IPS-18c (cell line): ENCODE results near the gene CD99.
"Not testable (repeated sequence)": the region's sequence is repeated elsewhere in the genome, so short reads cannot be mapped to it uniquely, and the experiment has no call there.

ENCODE experiments used
- H3K4me3 ChIP-seq: 2 replicates; pipeline ENCODE4 v1.7.0; 2013; ENCODE audit warnings: low read depth, mild to moderate bottlenecking, low read length, moderate library complexity; ENCODE audit not compliant: insufficient read depth
- H3K9me3 ChIP-seq: one replicate; pipeline ENCODE4 v1.6.1; 2013; ENCODE audit warnings: mild to moderate bottlenecking, low read length, moderate library complexity; ENCODE audit not compliant: control insufficient read depth, insufficient read depth

Gene CD99

DNA sequence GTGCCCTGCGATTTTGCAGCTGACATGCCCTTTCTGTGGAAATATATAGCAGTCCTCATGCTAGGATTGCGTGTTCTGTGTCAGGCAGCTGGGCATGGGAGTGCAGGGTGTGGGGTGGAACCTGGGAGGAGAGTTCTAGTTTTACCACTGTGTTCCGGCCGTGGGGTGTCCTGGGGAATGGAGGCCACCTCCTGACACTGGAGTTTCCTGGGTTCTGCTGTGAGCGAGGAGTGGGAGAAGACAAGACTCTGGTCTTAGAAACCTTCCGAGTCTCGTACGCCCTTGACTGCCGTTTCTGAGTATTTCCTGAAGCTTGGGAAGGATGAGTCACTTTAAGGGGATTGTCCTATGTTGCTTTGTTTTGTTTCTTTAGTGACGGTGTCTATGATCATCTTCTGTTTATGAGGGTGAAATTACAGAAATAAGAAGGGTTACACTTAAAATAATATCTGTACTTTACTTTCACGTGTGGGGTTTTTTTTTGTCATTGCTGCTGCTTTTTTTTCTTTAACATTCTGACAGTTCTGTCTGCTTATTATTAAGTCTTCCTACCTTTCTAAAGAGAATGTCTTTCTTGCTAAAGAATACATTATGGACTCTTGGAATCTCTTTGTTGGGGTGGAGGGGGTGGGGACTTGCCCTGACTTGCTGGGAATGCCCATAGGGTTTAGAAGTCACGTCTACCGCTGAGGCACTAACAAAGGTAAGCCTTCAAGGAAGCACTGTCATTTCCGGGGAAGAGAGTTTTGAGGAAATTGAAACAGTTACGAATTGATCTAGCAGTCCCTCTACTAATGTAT, 19.1 kb downstream of the CD99 start:
- Histone ChIP-seq H3K4me3 (no peak overlapping the region), H3K9me3 (no peaks in the 10 kb centered on the region)

- no peak overlapping the region for H3K4me3 ChIP-seq
- H3K9me3 ChIP-seq, result no peaks in the 10 kb centered on the region
Observed at GRCh38 chrX:2711441-2711840, 20.3 kb downstream of the CD99 start.

GRCh38 chrX:2712428-2712827, 21.3 kb downstream of the CD99 start:
- Histone ChIP-seq H3K4me3 (no peak overlapping the region), H3K9me3 (no peaks in the 10 kb centered on the region)

- Histone ChIP-seq H3K9me3 (no peaks in the 10 kb centered on the region), H3K4me3 (no peak overlapping the region)
Observed at GRCh38 chrX:2712890-2713840, 22.1 kb downstream of the CD99 start.

DNA sequence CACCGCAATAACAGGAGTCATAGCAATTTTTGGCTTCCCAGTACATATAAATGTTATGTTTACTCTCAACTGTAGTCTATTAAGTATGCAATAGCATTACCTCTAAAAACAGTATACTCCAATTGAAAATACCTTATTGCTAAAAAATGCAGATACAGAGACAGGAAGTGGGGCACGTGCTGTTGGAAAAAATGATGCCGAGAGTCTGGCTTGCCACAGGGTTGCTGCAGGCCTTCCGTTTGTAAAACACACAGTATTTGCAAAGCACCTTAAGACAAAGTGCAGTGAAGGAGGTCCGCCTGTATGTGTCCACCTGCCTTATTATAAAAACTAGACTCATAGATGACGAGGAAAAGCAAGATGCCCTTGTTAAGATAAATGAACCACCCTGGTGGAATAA, 23.5 kb downstream of the CD99 start:
- Histone ChIP-seq H3K4me3 (no peak overlapping the region; the same call in 1 of the 2 replicates), H3K9me3 (no peaks in the 10 kb centered on the region)

DNA sequence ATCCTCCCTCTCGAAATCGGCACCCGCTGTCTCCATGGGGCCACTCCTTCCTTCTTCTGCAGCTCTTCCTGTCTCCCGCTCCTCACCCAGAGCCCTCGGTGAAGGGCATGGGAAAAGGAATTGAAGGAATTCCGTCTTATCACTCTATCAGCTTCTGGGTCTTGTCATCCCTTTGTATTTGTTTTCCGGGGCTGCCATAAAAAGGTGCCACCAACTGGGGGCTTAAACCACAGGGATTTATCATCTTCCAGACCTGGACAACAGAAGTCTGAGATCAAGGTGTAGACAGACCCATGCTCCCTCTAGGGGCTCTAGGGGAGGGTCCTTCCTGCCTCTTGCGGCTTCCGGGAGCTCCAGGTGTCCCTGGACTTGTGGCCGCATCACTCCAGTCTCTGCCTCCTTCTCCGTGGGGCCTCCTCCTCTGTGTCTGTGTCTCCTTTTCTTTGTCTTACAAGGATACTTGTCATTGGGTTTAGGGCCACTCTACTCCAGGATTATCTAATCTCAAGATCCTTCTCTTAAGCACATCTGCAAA, 24.0 kb downstream of the CD99 start:
- no peaks in the 10 kb centered on the region for H3K9me3 ChIP-seq
- H3K4me3 ChIP-seq, result no peak overlapping the region

DNA sequence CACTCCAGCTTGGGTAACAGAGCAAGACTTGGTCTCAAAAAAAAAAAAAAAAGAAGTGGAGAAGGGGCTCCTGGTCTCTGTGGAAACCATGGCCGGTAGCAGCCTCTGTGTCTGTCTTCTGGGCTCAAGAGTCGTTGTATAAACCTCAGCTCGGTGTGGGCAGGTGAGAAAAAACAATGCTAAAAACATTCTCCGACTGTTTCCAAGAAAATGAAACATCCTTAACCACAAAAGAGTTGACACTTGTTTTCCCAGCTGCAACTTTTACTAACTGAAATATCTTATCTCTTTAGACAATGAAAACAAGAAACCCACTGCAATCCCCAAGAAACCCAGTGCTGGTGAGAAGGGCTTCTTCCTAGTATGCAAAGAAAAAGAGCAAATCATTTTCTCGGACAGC, 26.2 kb downstream of the CD99 start:
- Histone ChIP-seq H3K9me3 (no peaks in the 10 kb centered on the region), H3K4me3 (no peak overlapping the region)

GRCh38 chrX:2718821-2719220, 27.7 kb downstream of the CD99 start:
- H3K4me3 ChIP-seq, result no peak overlapping the region
- no peaks in the 10 kb centered on the region for H3K9me3 ChIP-seq

- no peak overlapping the region for H3K4me3 ChIP-seq
Observed at GRCh38 chrX:2719774-2720447, 28.8 kb downstream of the CD99 start.

GRCh38 chrX:2723286-2723879, 32.3 kb downstream of the CD99 start:
- Histone ChIP-seq H3K4me3 (no peak overlapping the region), H3K9me3 (no peaks in the 10 kb centered on the region)

More at GRCh38 chrX:2719774-2720447, 28.8 kb downstream of the CD99 start:
- H3K9me3 ChIP-seq, result no peaks in the 10 kb centered on the region

GRCh38 chrX:2727264-2727663, 36.2 kb downstream of the CD99 start:
- not testable (repeated sequence) for H3K4me3 ChIP-seq, H3K9me3 ChIP-seq

DNA sequence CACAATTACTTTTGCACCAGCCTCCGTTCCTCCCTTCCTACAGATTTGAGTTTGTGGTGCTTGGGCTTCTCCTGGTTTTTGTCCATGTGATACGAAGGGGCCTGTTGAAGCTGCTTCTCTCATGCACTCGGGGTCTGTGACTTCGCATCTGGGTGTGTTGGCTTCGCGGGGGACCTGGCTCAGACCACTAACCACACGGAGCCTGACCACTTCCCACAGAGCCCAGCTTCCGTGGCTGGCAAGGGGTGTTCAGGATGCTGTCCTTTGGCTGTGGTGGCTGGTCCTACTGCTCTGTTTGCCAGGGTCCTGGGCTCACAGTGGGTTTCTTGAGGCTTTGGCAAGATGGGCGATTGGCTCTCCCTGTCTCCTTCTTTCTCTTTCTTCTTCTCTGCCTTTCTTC, 41.0 kb downstream of the CD99 start:
- Histone ChIP-seq H3K4me3 (no peak overlapping the region), H3K9me3 (no peaks in the 10 kb centered on the region)

- no peaks in the 10 kb centered on the region for H3K9me3 ChIP-seq
- no peak overlapping the region for H3K4me3 ChIP-seq
Observed at GRCh38 chrX:2732649-2733048, 41.6 kb downstream of the CD99 start.

- H3K4me3 ChIP-seq, result no peak overlapping the region
- no peaks in the 10 kb centered on the region for H3K9me3 ChIP-seq
Observed at GRCh38 chrX:2733286-2733685, 42.2 kb downstream of the CD99 start.

DNA sequence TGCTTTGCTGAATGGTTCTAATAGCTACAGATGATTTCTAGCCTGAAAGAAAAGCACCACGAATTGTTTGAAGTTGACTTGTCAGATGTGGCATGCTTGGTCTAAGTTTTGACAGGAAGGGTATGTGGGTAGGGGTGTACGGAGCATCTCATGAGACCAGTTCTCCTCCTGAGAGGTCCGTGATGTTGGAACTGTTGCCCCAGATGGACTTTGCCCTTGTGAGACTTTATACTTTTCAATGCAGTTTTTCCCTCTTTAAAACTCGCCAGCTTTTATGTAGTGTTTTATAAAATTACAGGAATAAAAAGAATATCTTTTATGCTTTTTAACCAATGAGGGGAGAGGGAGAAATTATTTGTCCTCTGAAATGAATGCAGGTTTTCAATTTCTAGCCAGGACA, 44.2 kb downstream of the CD99 start:
- H3K4me3 ChIP-seq, result no peak overlapping the region
- H3K9me3 ChIP-seq, result peaks cover 2% of the 10 kb centered on the region

DNA sequence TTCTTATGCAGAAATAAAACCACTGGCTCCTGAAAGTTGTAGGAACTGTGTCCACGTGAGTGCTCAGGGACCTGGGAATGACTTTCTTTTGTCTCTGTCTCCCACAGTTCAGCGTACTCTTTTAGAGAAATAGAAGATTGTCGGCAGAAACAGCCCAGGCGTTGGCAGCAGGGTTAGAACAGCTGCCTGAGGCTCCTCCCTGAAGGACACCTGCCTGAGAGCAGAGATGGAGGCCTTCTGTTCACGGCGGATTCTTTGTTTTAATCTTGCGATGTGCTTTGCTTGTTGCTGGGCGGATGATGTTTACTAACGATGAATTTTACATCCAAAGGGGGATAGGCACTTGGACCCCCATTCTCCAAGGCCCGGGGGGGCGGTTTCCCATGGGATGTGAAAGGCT, 49.6 kb downstream of the CD99 start:
- H3K9me3 ChIP-seq, result peaks cover 2% of the 10 kb centered on the region
- no peak overlapping the region for H3K4me3 ChIP-seq

- peaks cover 2% of the 10 kb centered on the region for H3K9me3 ChIP-seq
- no peak overlapping the region for H3K4me3 ChIP-seq
Observed at GRCh38 chrX:2741386-2741785, 50.3 kb downstream of the CD99 start.
